Activated CD4-positive, CD25-positive, alpha-beta regulatory T cell treated with anti-CD3 and anti-CD28 coated beads, Interleukin-2, amount 50 U/mL, for 72 hours (primary cell): Measurements from ENCODE around the gene SLC38A10.

ENCODE experiments used
- DNase-seq: peaks from one replicate; pipeline ENCODE4 v3.0.0; 2021

Gene SLC38A10

GRCh38 chr17:81330884-81331245 is 35.8 kb upstream of the SLC38A10 start:
- DNase-seq: no peak

GRCh38 chr17:81329927-81330883 is 35.1 kb upstream of the SLC38A10 start:
- DNase-seq: no peak

- DNase-seq: no peak
These were observed 34.1 kb upstream of the SLC38A10 start for GRCh38 chr17:81328978-81329926.

- no peak for DNase-seq
These were observed 33.4 kb upstream of the SLC38A10 start for GRCh38 chr17:81328489-81328888.

GRCh38 chr17:81325714-81326358 is 30.7 kb upstream of the SLC38A10 start:
- no peak for DNase-seq

- DNase-seq: no peak
These were observed 30.0 kb upstream of the SLC38A10 start for GRCh38 chr17:81324851-81325713.

GRCh38 chr17:81324177-81324850 is 29.2 kb upstream of the SLC38A10 start:
- DNase-seq: no peak

GRCh38 chr17:81323411-81323868 is 28.3 kb upstream of the SLC38A10 start:
- no peak for DNase-seq

GRCh38 chr17:81323083-81323369 is 27.9 kb upstream of the SLC38A10 start:
- no peak for DNase-seq

GRCh38 chr17:81322271-81323082 is 27.4 kb upstream of the SLC38A10 start:
- peak; percentile 51 for DNase-seq

- no peak for DNase-seq
These were observed 23.0 kb upstream of the SLC38A10 start for GRCh38 chr17:81317961-81318605.

- DNase-seq: no peak
These were observed 22.4 kb upstream of the SLC38A10 start for GRCh38 chr17:81317530-81317821.

- no peak for DNase-seq
These were observed 20.8 kb upstream of the SLC38A10 start for GRCh38 chr17:81315885-81316391.

- no peak for DNase-seq
These were observed 20.2 kb upstream of the SLC38A10 start for GRCh38 chr17:81315129-81315884.

GRCh38 chr17:81314398-81315081 is 19.4 kb upstream of the SLC38A10 start:
- no peak for DNase-seq

- DNase-seq: no peak
These were observed 18.8 kb upstream of the SLC38A10 start for GRCh38 chr17:81313776-81314397.

GRCh38 chr17:81312624-81313325 is 17.7 kb upstream of the SLC38A10 start:
- DNase-seq: no peak

GRCh38 chr17:81311946-81312345 is 16.8 kb upstream of the SLC38A10 start:
- DNase-seq: no peak
